A673 (cell line): ENCODE measurements around the gene CFAP141.

Experiments used
- EZH2 ChIP-seq: fragments of 200-600 bp; sonication (generic); IDR thresholded peaks from 2 replicates; pipeline ENCODE4 v1.6.1; 2017; ENCODE audit warnings: borderline replicate concordance, low read depth, mild to moderate bottlenecking, mixed read lengths, antibody characterized with exemption, low read length; ENCODE audit not compliant: poor library complexity, severe bottlenecking
- TF ChIP-seq, protein P1 (sequence below): fragments of 300-800, 200-600 bp; sonication (generic); conservative IDR thresholded peaks from 2 replicates; pipeline ENCODE4 v1.5.1; 2017; ENCODE audit warnings: low read depth, mild to moderate bottlenecking, antibody characterized with exemption, low read length, moderate library complexity, mixed read lengths

DNA sequence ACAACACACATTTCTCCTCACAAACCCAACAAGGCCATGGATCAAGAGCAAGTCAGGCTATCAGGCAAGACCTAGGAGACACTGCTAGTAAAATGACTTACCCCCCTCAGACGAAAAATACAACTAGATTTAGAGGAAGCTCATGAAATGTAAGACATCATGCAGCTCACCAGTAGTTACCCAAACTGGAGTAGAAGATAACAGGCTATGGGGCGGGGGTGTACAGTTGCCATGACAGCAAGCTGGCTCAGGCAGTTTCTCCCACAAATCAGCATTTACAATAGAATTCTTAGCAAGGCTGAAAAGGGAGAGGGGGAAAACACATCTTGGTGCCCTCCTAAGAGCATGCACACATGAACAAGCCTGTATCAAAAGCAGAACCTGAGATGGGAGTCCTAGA lies 28.1 kb downstream of the CFAP141 start:
- TF ChIP-seq, protein P1, sequence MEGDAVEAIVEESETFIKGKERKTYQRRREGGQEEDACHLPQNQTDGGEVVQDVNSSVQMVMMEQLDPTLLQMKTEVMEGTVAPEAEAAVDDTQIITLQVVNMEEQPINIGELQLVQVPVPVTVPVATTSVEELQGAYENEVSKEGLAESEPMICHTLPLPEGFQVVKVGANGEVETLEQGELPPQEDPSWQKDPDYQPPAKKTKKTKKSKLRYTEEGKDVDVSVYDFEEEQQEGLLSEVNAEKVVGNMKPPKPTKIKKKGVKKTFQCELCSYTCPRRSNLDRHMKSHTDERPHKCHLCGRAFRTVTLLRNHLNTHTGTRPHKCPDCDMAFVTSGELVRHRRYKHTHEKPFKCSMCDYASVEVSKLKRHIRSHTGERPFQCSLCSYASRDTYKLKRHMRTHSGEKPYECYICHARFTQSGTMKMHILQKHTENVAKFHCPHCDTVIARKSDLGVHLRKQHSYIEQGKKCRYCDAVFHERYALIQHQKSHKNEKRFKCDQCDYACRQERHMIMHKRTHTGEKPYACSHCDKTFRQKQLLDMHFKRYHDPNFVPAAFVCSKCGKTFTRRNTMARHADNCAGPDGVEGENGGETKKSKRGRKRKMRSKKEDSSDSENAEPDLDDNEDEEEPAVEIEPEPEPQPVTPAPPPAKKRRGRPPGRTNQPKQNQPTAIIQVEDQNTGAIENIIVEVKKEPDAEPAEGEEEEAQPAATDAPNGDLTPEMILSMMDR = no peak
- TF ChIP-seq EZH2 = no peak
